ENCODE data around the gene PGM5.

Gene PGM5

DNA sequence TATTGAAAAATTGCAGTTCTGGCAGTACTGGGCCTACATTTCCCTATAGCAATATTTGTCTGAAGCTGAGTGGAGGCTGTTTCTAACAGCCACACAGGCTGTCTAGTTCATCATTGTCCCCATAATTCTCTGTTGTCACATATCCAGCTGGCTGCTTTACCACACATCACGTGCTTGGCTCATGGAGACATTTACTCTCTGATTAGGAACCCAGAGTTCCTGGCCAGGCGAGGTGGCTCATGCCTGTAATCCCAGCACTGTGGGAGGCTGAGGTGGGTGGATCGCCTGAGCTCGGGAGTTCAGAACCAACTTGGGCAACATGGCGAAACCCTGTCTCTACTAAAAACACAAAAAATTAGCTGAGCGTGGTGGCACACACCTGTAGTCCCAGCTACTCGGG is 81.4 kb downstream of the PGM5 start:
- no peak for DNase-seq (ENCODE audit: low spot score)

DNA sequence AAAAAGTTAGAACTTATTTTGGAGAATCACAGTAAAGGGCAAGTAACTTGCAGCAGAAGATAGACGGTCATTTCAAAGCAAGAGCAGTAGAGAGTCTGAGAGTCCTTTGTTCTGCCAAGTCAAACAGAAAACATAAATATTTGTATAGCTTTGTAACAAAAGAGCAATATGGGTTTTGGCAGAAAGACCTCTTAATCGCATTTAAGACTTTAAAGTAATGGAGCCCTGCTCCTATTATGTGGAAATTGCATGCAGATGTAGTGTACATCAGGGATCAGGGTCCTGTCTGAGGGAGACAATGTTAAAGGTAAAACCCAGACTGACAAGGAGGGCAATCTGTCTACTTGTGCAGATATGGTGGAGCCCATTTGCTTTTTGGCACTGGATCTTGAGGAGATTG is 87.2 kb downstream of the PGM5 start:
- no peak for DNase-seq (ENCODE audit: low spot score)

DNA sequence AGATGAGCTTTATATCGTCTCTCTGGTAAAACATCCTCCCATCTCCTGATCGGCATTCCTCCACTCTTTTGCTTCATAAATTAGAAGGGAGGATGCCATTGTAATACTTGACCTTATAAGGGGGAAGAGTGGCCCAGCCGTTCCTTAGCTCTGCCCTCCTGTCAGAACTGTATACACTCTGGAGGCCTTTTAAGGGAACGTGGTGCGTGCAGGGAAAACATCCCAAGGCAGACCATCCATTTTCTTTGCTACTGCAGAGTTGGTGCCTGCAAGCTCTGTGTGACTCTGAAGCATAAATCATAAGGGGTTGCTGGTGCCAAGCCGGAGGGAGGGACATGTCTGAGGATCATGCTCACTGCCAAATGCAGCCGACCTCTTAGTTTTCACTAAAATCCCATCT is 90.4 kb downstream of the PGM5 start:
- no peak for DNase-seq (ENCODE audit: low spot score)

DNA sequence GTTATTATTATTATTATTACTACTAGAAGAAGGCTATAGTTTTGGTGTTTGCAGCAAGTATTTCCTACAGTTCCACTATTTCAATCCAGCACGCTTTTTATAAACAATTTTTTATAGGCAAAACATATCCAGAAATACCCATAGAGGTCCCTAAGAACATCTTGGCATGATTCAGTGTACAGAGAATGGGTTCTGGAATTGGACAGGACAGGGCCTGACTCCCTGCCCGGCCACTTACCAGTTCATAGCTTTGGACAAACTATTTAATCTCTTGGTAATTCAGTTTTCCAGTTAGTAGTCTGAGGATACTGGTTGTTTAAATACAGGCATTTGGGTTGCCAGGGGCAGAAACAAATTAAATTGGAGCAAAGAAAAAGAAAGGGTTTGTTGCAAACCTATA is 91.2 kb downstream of the PGM5 start:
- DNase-seq (ENCODE audit: low spot score), result no peak

DNA sequence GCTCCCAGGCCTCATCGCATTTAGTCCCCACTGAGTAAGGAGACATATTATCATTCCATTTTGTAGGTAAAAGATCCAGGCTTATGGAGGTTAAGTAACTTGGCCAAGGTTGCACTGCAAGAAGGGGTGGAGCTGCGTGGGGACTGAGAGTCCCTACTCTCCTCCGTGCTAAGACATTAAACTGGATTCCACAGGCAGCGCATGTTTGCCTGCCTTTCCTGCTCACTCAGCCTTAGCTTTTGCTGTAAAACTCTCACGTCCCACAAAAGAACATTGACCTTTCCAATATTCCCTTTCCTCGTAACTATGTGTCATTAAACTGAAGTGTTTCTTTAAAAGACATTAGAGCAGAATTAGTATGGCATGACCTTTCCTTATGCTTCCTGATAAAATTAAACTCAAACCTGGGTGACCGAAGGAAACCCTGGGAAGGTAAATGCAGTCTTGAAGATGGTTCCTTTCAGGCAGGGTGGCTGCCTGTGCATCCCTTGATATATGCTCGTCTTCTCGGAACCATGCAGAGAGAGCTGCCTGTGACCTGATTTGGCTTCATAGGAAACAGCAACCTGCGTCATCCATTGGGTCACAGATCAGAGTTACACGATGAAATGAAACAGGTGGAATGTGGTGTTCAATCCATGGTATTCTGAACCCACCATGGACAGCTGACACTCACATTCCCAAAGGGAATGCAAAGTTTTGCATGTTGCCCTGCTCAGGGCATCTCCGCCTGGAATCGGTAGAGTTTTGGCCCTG is 98.3 kb downstream of the PGM5 start:
- DNase-seq (ENCODE audit: low spot score), result no peak

DNA sequence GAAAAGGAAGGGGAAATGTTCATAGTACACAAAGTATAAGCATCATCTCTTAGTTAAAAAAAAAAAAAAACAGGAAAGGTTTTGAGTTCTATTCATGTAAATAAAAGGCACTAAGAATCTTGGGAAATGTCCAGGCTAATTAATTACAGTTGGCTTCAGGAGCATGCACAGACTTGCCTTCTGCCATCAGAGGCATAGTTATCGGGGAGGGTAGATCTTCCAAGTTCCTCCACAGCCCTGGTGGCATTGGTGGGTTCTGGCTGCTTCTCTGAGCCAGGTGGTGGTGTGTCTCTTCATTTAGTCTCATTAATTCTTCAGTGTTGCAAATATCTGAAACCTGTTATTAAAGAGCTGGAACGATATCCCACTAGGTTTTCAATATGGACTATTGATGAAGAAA is 99.0 kb downstream of the PGM5 start:
- DNase-seq (ENCODE audit: low spot score), result no peak

DNA sequence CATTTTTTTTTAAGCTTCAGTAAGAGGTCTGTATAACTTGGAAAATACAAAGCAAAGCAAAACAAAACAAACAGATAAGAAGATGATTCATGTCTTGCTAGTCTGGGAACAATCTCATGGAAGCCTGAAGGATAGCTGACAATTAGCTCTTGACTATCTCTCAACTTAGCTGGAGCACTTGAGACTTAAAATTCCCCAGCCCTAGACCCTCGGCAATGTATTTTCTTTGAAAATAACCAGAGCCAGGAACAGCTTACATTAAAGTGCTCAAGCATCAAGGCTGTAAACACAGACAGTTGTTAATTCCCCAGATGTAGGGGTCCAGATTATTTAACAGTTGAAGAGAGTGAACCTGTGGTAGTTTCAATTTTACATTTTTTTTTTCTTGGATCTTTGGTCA is 101.4 kb downstream of the PGM5 start:
- DNase-seq (ENCODE audit: low spot score), result no peak

DNA sequence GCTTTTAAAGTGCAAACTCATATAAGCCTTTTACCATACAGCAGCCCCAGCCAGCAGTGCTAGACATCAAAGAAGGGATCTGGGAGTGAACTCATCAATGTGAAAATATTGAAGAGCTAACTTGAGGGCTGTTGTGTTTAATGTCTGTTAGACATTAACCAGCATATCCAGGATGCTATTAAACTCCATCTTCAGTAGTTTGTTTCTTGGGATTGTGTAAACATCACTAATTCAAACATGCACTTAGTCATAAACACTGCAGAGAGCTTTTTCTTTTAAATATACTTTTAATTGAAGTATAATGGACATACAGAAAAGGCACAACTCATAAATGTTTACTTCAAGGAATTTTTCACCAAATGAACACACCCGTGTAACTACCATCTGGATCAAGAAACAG is 102.5 kb downstream of the PGM5 start:
- no peak for DNase-seq (ENCODE audit: low spot score)

DNA sequence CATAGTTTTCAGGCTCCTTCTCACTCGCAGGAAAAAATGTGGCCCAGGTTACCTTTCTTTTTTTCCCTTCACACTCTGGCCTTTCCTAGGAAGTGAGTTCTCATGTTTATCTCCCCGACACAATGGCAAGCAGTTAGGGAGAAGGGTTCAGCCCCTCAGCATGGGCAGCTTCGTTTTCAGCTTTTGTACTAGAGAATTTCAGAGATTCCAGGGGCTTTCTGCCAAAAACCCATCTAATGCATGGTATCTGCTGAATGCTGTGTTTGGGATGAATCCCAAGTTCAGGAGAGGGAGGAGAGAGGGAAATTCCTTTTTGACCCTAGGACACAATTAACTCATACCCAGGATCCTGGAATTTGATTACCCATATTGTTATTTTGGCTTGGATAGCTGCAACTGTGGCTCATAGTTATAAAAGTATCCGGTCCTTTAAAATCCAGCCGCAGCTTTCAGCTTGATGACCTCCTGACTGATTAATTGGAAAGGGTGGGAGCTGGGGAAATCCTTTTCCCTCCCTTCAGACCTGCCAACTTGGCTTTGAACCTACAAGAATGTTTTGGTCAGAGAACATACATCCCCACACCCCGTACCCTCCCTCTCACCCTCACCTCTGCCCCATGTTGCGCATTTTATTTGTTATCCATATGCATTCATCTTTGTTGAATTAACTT is 105.8 kb downstream of the PGM5 start:
- peak; percentile 18 for DNase-seq (ENCODE audit: low spot score)

DNA sequence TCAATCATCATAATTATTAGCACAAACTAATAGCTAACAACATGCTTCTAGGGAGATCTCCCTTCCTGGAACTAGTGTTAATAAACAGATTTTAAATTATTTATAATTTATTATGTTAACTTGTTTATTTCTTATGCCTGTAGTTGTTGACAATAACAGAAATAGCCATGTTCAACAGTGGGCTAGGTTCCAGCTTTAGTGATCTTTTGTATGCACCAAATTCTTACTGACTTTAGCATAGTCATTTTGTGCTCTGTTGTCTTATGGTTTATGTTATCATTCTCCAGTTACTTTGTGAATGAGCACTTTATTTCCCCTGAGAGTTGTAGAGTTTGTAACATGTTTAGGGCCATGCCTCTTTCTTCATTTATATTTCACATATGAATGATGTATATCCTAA is 113.7 kb downstream of the PGM5 start:
- no peak for DNase-seq (ENCODE audit: low spot score)

DNA sequence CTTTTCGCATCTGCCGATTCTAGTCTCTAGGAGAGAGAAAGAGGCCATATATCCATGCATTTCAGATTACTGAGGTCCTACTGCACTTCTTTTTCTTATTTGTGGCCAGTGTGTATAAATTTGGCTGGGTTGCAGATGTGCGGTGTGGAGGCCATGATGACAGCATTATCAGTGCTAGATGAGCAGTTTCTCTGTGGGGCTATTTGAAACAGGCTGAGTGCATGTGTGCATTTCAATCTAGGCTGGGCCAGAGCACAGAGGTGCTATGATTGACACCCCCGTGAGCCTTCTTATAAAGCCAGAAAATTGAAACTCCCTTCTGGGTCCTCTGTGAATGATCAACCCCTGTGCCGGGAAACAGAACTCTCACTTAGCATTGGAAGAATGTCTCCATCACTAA is 114.2 kb downstream of the PGM5 start:
- DNase-seq (ENCODE audit: low spot score), result no peak

DNA sequence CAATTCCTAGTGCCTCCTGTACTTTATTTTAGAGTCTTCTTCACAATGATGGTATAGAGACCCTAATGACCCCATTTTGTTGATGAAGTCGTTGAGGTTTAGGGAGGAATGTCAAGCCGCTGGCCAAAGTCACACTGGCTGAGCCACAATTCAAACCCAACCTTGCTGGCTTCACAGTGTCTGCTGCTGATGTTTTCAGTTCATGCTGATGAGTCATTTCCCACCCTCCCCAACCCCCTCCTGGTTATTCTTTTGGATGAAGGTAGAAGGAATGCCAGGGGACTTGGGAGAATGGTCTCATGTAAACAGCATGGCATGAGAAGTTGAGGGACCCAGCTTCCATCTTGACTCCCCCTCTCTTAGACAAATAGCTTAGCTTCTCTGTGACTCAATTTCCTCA is 115.7 kb downstream of the PGM5 start:
- DNase-seq (ENCODE audit: low spot score), result no peak

DNA sequence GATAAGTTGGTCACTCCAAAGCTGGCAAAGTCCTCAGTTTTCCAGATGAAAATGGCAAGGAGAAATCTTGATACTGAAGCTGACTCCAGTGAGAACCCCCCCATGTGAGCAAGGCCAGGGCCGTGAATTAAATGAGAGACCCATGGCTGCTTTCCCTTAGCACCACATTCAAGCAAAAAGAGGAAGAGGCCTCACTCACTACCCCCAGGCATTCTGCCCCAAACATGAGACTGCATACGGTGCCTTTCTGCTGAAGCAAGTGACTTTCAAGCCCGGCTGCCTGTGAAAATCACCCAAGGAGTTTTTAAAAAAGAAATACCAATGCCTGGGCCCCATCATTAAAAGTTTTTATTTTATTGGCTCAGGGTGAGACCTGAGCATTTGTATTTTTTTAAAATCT is 117.4 kb downstream of the PGM5 start:
- no peak for DNase-seq (ENCODE audit: low spot score)

DNA sequence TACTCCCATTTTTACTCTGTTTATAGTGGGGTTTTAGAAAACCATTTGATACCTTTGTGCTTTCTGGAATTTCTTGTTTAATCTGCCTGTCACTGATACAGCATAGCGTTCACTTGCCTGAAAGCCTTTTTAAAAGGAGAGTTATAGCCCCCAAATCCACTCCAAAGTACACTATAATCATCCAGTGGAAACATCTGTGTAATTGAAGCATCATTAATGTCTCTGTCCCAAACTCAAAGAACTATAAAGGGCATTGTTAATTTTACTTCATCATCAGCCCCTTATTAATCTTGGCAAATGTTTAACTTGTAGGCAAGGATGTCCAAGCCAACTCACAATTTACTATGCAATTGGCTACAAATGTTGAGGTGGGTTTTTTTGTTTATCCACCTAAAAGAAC is 120.0 kb downstream of the PGM5 start:
- DNase-seq (ENCODE audit: low spot score), result no peak

DNA sequence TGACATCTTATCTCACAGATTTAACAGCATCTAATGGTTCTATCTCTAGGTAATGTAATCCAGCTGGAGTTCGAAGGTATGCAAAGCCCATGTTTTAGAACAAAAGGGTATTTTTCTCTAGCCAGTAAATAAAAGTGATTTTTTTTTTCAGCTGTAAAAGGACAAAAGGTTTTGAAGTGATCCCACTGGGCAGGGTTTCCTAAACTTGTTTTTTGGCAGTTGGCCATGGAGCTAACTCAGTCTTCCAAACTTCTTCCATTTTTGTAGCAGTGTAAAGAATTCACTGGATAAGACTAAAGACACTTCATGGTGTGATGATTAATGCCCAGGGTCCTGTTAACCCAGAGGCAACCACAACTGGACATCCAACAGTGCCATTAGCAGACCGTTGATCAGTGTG is 120.4 kb downstream of the PGM5 start:
- no peak for DNase-seq (ENCODE audit: low spot score)

DNA sequence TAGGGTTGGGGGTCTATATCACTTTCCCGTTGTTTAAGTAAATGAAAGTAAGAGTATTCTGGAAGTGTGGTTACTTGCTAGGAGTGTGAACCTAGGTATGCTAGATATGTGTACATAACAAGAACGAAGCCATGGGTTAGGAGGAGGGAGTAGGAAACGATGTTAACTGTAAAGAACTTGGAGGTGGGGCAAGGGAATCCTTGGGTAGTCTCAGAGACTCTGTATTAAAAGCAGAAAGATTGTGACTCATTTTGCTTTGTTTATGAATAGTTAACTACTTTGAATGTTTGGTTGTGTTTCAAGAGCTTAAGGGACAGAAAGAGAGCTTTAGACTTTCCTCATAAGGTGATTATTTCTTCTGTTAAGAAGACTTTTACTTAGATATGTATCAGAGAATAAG is 124.4 kb downstream of the PGM5 start:
- no peak for DNase-seq (ENCODE audit: low spot score)

DNA sequence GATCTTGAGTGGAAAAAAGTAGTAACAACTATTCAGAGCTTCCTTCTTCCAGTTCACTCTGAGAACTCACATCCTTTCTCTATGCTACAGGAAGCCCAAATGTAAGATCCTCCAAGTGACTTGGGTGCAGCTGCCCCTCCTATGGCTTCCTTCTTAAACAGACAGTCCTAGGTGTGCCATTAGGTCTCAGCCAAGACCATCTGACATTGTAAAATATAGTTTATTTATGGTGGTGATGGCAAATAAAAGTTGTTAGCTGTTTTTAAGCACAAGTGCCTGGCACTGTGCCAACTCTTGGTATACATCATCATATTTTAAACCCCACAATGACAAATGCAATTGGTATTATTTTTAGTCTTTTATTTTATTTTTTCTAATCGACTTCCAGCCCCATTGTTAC is 126.1 kb downstream of the PGM5 start:
- DNase-seq (ENCODE audit: low spot score), result no peak

DNA sequence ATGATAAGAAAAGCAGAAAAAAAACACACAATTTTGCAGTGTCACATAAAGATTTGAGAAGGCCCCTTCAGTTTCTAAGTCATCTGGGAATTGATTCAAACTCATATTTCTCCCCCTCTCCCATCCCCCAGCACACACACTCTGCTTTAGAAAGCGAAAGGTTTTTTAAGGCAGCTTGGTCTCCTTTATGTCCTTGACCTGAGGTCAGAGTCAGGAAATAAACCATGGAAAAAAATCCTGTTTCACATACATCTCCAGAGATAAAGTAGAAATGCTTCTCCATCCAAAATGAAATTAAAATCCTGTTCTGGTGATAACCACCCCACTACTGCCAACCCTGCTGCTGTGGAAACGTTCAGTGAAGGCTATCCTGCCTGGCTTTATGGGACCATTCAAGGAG is 131.7 kb downstream of the PGM5 start:
- no peak for DNase-seq (ENCODE audit: low spot score)

DNA sequence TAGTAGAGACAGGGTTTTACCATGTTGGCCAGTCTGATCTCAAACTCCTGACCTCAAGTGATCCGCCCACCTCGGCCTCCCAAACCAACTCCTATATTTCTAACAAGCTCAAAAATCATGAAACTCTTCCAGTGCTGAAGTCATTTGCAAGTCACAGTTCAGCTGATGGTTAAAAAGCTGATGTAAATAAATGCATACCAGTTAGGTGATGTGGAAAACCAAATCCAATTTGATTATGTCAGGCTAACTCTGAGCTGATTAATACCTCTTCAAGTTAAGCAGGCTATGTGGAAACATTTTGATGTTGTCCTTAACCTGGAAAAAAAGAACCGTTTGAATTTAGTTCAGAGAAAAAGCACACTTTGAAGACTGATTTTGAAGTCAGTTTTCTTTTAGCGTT is 133.2 kb downstream of the PGM5 start:
- no peak for DNase-seq (ENCODE audit: low spot score)

DNA sequence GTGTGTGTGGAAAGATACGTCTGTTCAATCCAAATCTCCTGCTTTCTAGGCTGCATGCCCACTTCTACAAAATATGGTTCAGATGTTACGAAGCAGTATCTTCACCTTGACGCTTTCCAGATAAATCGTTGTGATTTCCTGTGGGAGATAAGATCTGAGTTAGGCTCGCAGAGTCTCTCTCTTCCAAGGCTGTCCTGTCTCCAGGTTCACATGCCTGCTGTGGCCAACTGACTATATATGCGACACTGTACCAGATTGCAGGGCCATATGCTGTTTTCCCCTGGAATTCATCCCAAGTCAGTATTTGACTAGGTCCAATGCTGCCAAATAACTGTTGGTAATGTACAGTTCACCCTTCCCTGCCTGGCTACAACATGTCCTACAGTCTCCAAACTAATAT is 136.4 kb downstream of the PGM5 start:
- no peak for DNase-seq (ENCODE audit: low spot score)

DNA sequence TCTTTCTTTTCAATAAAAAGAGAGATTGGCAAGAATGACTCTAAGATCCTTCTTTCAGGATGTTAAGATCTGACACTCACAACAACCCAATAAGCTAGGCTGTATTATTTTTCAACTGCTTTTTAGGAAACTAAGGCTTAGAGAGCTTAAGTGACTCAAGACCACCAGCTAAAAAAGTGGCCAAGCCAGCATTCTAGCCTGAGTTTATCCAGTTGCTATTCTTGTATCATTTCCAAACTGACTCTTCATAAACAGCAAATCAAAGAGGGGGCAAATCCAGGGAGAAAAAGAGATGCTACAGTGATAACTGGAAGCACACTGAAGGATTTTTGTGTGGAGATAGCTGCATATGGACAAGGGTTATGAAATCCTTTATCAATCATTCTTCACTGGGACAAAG is 137.1 kb downstream of the PGM5 start:
- DNase-seq (ENCODE audit: low spot score), result no peak

DNA sequence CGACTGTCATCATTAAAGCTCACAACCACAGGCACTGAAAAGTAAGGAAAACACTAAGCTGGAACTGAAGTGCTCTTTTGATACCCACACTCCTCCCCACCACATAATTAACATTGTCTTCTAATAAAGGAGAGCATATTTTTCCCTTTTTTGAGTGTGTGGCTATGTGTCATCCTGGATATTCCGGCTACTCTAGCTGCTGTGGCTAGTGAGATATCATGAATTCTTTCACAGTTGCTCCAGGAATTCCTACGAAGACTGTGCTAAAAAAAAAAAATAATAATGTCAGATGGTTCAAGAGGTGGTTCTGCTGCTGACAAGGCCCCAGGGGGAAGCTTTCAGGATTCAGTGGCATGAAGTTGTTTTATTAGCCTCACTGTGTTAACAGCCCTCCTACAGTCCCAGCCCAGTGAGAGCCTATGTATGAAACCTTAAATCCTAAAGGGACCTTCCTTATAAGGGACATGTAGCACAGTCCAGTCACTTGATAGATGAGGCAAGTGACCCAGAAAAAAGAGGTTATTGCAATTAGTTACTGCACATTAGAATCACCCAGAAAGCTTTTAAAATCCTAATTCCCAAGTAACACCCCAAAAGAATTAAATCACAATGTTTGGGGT is 137.7 kb downstream of the PGM5 start:
- no peak for DNase-seq (ENCODE audit: low spot score)

DNA sequence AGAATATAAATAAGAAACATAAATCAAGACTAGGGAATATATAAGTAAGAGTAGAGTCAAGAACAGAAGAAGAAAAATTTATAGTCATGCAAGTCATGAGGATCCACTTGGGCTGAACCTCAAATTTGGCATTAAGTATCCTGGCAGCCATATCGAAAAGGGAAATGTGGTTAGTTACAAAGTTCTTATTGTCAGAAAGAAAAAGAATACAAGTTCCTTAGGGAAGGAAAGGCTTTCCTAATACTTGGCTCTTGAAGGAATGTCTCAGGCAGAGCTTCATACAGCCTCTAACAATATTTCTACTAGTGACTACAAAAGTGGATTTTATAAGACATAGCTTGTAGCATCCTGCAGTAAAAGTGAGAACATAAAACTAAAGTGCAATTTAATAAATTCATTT is 138.8 kb downstream of the PGM5 start:
- no peak for DNase-seq (ENCODE audit: low spot score)

DNA sequence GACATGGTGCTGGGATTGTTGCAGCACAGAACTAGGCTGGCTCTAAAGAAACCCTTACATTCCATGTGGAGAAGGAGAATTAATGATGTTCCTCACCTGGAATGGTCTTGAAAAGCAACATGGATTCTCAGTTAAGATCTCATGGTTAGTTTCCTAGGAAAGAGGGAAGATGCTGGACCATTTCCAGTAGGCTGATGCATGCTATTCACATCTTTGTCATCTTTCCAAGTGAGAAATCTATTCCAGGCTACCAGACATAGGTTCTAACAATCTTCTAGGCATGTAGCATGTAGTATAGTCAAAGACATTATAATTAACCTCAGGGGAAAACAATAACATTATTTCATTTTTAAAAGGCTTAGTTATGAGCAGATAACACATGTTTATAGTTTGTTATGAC is 139.9 kb downstream of the PGM5 start:
- DNase-seq (ENCODE audit: low spot score), result no peak

All from iPS-NIHi11 (cell line).